HepG2 (cell line): ENCODE data around the gene ATP8B4. TPM values are rescaled to one million over a fixed set of nuclear protein-coding genes. Genes with fewer than 3 reads are reported as not detected.

Source experiments
- ATAC-seq: fragments of 200-7000 bp; cut with Tn5 transposase; 3 replicates; pipeline ENCODE4 v1.9.1; 2020; ENCODE audit warnings: mild to moderate bottlenecking, moderate library complexity
- BruUV-seq: library from RNA; stranded (reverse); fragments of 400-500 nt; replicated peaks from 2 replicates; lab custom pipeline; 2021; lab: Mats Ljungman, UMichigan
- CTCF ChIA-PET: fragments of 300-600 bp; formaldehyde crosslinking; extraction: SDS; loops from one replicate; lab custom pipeline; 2021; ENCODE audit warnings: low total read pairs, inconsistent platforms, low intra/inter-chr PET ratio; lab: Yijun Ruan, JAX
- POLR2A ChIA-PET: fragments of 350-600 bp; sonication (Branson Sonifier 250); formaldehyde crosslinking; loops from one replicate; lab custom pipeline; 2020; ENCODE audit warnings: antibody characterized with exemption, inconsistent platforms; lab: Yijun Ruan, JAX
- DNase-seq: peaks from one replicate; pipeline ENCODE4 v3.0.0-alpha.2; 2015; ENCODE audit warnings: low spot score
- FAIRE-seq: peaks from 3 replicates; lab custom pipeline; 2011; peaks lifted over from hg19 to GRCh38; lab: Jason Lieb, UNC
- H2AFZ ChIP-seq: one replicate; pipeline ENCODE4 v1.6.1; 2011; ENCODE audit warnings: low read length, inconsistent platforms
- H3K27ac ChIP-seq: fragments of 300-600 bp; 3 replicates; pipeline ENCODE4 v1.8.0; 2011; ENCODE audit warnings: mixed run types, mild to moderate bottlenecking, mixed read lengths, low read length, inconsistent platforms; ENCODE audit not compliant: insufficient read depth; ENCODE audit errors: extremely low read length
- H3K27me3 ChIP-seq, 2 experiments: fragments of 200-600 bp in 1 of 2; 2 replicates in 1 of 2; 3 replicates in 1 of 2; pipeline versions ENCODE4 v1.6.0 to v1.8.0; 2011; ENCODE audit warnings: low read length in 2 of 2, mild to moderate bottlenecking in 2 of 2, moderate library complexity in 2 of 2, inconsistent platforms in 1 of 2; ENCODE audit not compliant: insufficient read depth in 2 of 2, control insufficient read depth in 1 of 2
- H3K36me3 ChIP-seq, 2 experiments: fragments of 200-600 bp in 1 of 2; replicated peaks in 1 of 2; 2 replicates in 1 of 2; 3 replicates in 1 of 2; pipeline versions ENCODE4 v1.5.1 to v1.8.0; 2011; ENCODE audit warnings: low read length in 2 of 2, inconsistent platforms in 1 of 2; ENCODE audit not compliant: insufficient read depth in 2 of 2, control insufficient read depth in 1 of 2
- H3K4me1 ChIP-seq: 2 replicates; pipeline ENCODE4 v1.5.1; 2012; ENCODE audit warnings: low read length, inconsistent platforms; ENCODE audit not compliant: insufficient read depth
- H3K4me2 ChIP-seq: 2 replicates; pipeline ENCODE4 v1.6.0; 2011; ENCODE audit warnings: low read depth, low read length, inconsistent platforms
- H3K4me3 ChIP-seq, 3 experiments: fragments of 200-600 bp in 1 of 3; sonication (generic), shearing (Covaris generic) in 1 of 3; replicated peaks in 1 of 3; 2 replicates each; pipeline ENCODE4 v1.5.1; 2011 to 2016; ENCODE audit warnings: low read length in 3 of 3, inconsistent platforms in 2 of 3, low read depth in 2 of 3, mild to moderate bottlenecking in 2 of 3, control low read depth in 1 of 3, mixed read lengths in 1 of 3; ENCODE audit not compliant: insufficient read depth in 1 of 3
- H3K79me2 ChIP-seq: one replicate; pipeline ENCODE4 v1.6.1; 2011; ENCODE audit warnings: low read length, inconsistent platforms; ENCODE audit not compliant: insufficient read depth
- H3K9ac ChIP-seq: 2 replicates; pipeline ENCODE4 v1.6.0; 2011; ENCODE audit warnings: mild to moderate bottlenecking, low read depth, low read length, inconsistent platforms; ENCODE audit not compliant: insufficient read depth
- H3K9me3 ChIP-seq: 2 replicates; pipeline ENCODE4 v1.5.1; 2012; ENCODE audit warnings: mild to moderate bottlenecking, low read length
- H4K20me1 ChIP-seq: 2 replicates; pipeline ENCODE4 v1.6.0; 2011; ENCODE audit warnings: inconsistent platforms, mild to moderate bottlenecking, low read length, moderate library complexity; ENCODE audit not compliant: insufficient read depth
- ATAD3A ChIP-seq: sonication (generic); formaldehyde crosslinking; IDR thresholded peaks from 2 replicates; pipeline ENCODE4 v1.4.0; 2020; ENCODE audit warnings: missing genetic modification reagents
- CC2D1A ChIP-seq: sonication (generic); formaldehyde crosslinking; IDR thresholded peaks from 2 replicates; pipeline ENCODE4 v1.8.1; 2023; ENCODE audit warnings: mild to moderate bottlenecking, missing genetic modification reagents
- ETV6 ChIP-seq: sonication (generic); formaldehyde crosslinking; conservative IDR thresholded peaks from 2 replicates; pipeline ENCODE4 v1.4.0; 2020; ENCODE audit warnings: missing genetic modification reagents
- KDM3A ChIP-seq: IDR thresholded peaks from 2 replicates; pipeline ENCODE4 v1.6.1; 2018; ENCODE audit warnings: low read depth, missing compliant biosample characterization
- KLF9 ChIP-seq: IDR thresholded peaks from 2 replicates; pipeline ENCODE4 v1.6.1; 2016; ENCODE audit warnings: low read depth
- NCOA5 ChIP-seq: sonication (generic); formaldehyde crosslinking; IDR thresholded peaks from 2 replicates; pipeline ENCODE4 v1.4.0; 2020; ENCODE audit warnings: missing genetic modification reagents
- ZNF30 ChIP-seq: sonication (generic); formaldehyde crosslinking; IDR thresholded peaks from 2 replicates; pipeline ENCODE4 v1.5.0; 2020; ENCODE audit warnings: mild to moderate bottlenecking, missing genetic modification reagents
- ZNF558 ChIP-seq: sonication (generic); formaldehyde crosslinking; IDR thresholded peaks from 2 replicates; pipeline ENCODE4 v1.9.0; 2022; ENCODE audit warnings: mild to moderate bottlenecking, missing genetic modification reagents, borderline replicate concordance
- ZNF563 ChIP-seq: sonication (generic); formaldehyde crosslinking; IDR thresholded peaks from 2 replicates; pipeline ENCODE4 v1.8.0; 2022; ENCODE audit warnings: mild to moderate bottlenecking, moderate library complexity, missing genetic modification reagents
- ZNF674 ChIP-seq: sonication (generic); formaldehyde crosslinking; IDR thresholded peaks from 2 replicates; pipeline ENCODE4 v1.5.0; 2020; ENCODE audit warnings: low read depth, mild to moderate bottlenecking, missing genetic modification reagents
- WGBS: methylation state at CpG from one replicate; pipeline ENCODE4 v1.1.6; 2017; ENCODE audit warnings: low lambda C conversion rate; 5-methylcytosine and 5-hydroxymethylcytosine counted together
- in situ Hi-C: cut with HindIII; loops from 2 replicates; pipeline ENCODE4 v1.10.0; 2017; ENCODE audit warnings: low pct_unique_long_range_greater_than_20kb; ENCODE audit not compliant: extremely low pct_ligation_motif_present
- intact Hi-C: fragments of 100-400 bp; cut with micrococcal nuclease; formaldehyde crosslinking; loops from one replicate; pipeline ENCODE4 v1.10.0; 2022; ENCODE audit not compliant: unreplicated experiment
- polyA plus RNA-seq, 8 experiments: library from polyadenylated mRNA; depleted of rRNA in 3 of 8; stranded (reverse) in 7 of 8; unstranded in 1 of 8; fragments of >200 nt; fragmentation: Illumina TruSeq in 4 of 8; extraction: Trizol in 4 of 8; gene quantifications; 2 replicates each; pipeline versions ENCODE4 v1.2.1 to v1.2.3, GENCODE V29; 2011 to 2016; ENCODE audit warnings: low read depth in 4 of 8, missing spikeins in 1 of 8, mixed read lengths in 1 of 8; ENCODE audit not compliant: insufficient read depth in 1 of 8
- total RNA-seq, 5 experiments: library from RNA; depleted of rRNA; stranded (reverse); fragments of >200 nt; fragmentation: Illumina TruSeq; extraction: Trizol; gene quantifications; 2 replicates each; pipeline ENCODE4 v1.2.3, GENCODE V29; 2016; ENCODE audit warnings: low read depth in 1 of 5
- TF ChIP-seq, protein P1 (sequence below): sonication (generic); formaldehyde crosslinking; IDR thresholded peaks from 2 replicates; pipeline ENCODE4 v1.5.1; 2020; ENCODE audit warnings: missing genetic modification reagents, mild to moderate bottlenecking, borderline replicate concordance
- TF ChIP-seq, protein P2 (sequence below): sonication (generic); formaldehyde crosslinking; conservative IDR thresholded peaks from 2 replicates; pipeline ENCODE4 v1.5.0; 2020; ENCODE audit warnings: missing genetic modification reagents

ATP8B4 gene
- total and polyA plus RNA-seq, 2 of the 13 experiments (the other 11 are each of a cell fraction or from before 2014, with no cell fraction given) = 0.24 to 0.69 TPM

DNA sequence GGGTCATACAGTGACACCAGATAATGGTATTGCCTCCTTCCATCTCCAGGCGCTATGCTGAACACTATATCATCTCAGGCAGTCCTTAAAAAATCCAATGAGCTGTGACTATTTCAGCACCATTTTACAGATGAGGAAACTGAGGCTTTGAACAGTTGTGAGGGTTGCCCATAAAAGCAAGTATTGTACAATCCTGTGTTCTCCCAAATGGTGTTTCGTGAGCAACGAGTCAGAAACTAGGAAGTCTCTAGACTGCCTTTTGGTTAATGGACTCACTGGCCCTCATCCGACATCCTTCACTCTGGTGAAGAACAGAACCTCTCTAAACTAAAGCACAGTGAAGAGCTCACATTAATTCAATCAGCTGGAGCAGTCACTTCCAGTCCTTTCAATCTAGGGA, 61.8 kb downstream of the ATP8B4 start:
- no peak overlapping the region for H3K27ac ChIP-seq
- no peaks in the 10 kb centered on the region for H3K4me1 ChIP-seq
- intact Hi-C loops (no loop called here), in situ Hi-C loops (no loop called here)
- no TSS peak for BruUV-seq
- ChIA-PET CTCF (no interaction called here), POLR2A (no interaction called here)
- H3K4me3 ChIP-seq = no peak overlapping the region
- FAIRE-seq = no peak
- H3K27me3 ChIP-seq = no peaks in the 10 kb centered on the region
- no peak overlapping the region for H3K4me2 ChIP-seq
- H4K20me1 ChIP-seq = no peaks in the 10 kb centered on the region
- no peak overlapping the region for H2AFZ ChIP-seq
- ATAC-seq = no peak
- WGBS = 66% methylated on average over 4 of the region's 4 CpGs
- no peaks in the 10 kb centered on the region for H3K79me2 ChIP-seq
- DNase-seq = no peak
- H3K9ac ChIP-seq = no peak overlapping the region
- H3K36me3 ChIP-seq = no peaks in the 10 kb centered on the region
- no peaks in the 10 kb centered on the region for H3K9me3 ChIP-seq
- no peak for TF ChIP-seq ZNF674 (CRISPR knock-in tag)
- TF ChIP-seq ZNF30 (CRISPR knock-in tag) = no peak
- TF ChIP-seq ATAD3A (CRISPR knock-in tag) = no peak
- no peak for TF ChIP-seq ZNF558 (CRISPR knock-in tag)
- no peak for TF ChIP-seq CC2D1A (CRISPR knock-in tag)
- no peak for TF ChIP-seq ZNF563 (CRISPR knock-in tag)
- TF ChIP-seq NCOA5 (CRISPR knock-in tag) = no peak
- TF ChIP-seq KLF9 (CRISPR knock-in tag) = no peak
- TF ChIP-seq, protein P1, sequence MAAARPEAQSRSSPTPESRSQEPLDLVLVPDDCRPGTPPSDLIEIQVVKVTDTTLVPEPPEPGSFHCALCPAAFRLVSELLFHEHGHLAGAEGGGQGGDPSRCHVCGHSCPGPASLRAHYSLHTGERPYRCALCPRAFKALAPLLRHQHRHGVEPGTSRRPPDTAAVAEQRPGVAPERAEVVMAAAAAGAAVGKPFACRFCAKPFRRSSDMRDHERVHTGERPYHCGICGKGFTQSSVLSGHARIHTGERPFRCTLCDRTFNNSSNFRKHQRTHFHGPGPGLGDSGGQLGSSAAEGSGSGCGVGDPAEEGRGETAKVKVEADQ (CRISPR knock-in tag) = no peak
- no peak for TF ChIP-seq ETV6 (CRISPR knock-in tag)
- TF ChIP-seq, protein P2, sequence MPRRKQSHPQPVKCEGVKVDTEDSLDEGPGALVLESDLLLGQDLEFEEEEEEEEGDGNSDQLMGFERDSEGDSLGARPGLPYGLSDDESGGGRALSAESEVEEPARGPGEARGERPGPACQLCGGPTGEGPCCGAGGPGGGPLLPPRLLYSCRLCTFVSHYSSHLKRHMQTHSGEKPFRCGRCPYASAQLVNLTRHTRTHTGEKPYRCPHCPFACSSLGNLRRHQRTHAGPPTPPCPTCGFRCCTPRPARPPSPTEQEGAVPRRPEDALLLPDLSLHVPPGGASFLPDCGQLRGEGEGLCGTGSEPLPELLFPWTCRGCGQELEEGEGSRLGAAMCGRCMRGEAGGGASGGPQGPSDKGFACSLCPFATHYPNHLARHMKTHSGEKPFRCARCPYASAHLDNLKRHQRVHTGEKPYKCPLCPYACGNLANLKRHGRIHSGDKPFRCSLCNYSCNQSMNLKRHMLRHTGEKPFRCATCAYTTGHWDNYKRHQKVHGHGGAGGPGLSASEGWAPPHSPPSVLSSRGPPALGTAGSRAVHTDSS (CRISPR knock-in tag) = no peak
- no peak for TF ChIP-seq KDM3A (CRISPR knock-in tag)
